SU-DHL-6 (cell line): Measurements from ENCODE around the gene AKR1D1.
"Not testable (repeated sequence)": the region's sequence is repeated elsewhere in the genome, so short reads cannot be mapped to it uniquely, and the experiment has no call there.

Source experiments
- H2AFZ ChIP-seq: fragments of 200-600 bp; sonication (generic); 2 replicates; pipeline ENCODE4 v1.6.1; 2014; ENCODE audit warnings: low read depth, mild to moderate bottlenecking, moderate library complexity, mixed read lengths, antibody characterized with exemption, low read length; ENCODE audit not compliant: severe bottlenecking
- H3F3A ChIP-seq: fragments of 200-600 bp; shearing (Covaris generic); 2 replicates; pipeline ENCODE4 v1.6.0; 2016; ENCODE audit warnings: antibody characterized with exemption, mild to moderate bottlenecking; ENCODE audit not compliant: insufficient read depth
- H3K27ac ChIP-seq: fragments of 200-600 bp; sonication (generic); 2 replicates; pipeline ENCODE4 v1.5.1; 2016; ENCODE audit warnings: low read depth, mild to moderate bottlenecking, low read length, moderate library complexity, mixed read lengths
- H3K27me3 ChIP-seq: fragments of 200-600 bp; sonication (generic), shearing (Covaris generic); 2 replicates; pipeline ENCODE4 v1.6.0; 2014; ENCODE audit warnings: mild to moderate bottlenecking, low read length
- H3K36me3 ChIP-seq: fragments of 200-600 bp; sonication (generic); 2 replicates; pipeline ENCODE4 v1.6.1; 2014; ENCODE audit warnings: mild to moderate bottlenecking, low read length, mixed read lengths
- H3K4me2 ChIP-seq: fragments of 300-600, 200-600 bp; shearing (Covaris generic), sonication (generic); 2 replicates; pipeline ENCODE4 v1.6.0; 2014; ENCODE audit warnings: low read length, low read depth, mild to moderate bottlenecking; ENCODE audit not compliant: poor library complexity, severe bottlenecking
- H3K4me3 ChIP-seq: fragments of 200-600 bp; sonication (generic); 2 replicates; pipeline ENCODE4 v1.5.1; 2014; ENCODE audit warnings: antibody characterized with exemption, low read length, mild to moderate bottlenecking, mixed read lengths; ENCODE audit not compliant: insufficient read depth, poor library complexity, severe bottlenecking
- H3K79me2 ChIP-seq: fragments of 200-600 bp; sonication (generic); 2 replicates; pipeline ENCODE4 v1.6.1; 2014; ENCODE audit warnings: mild to moderate bottlenecking, low read length, moderate library complexity; ENCODE audit not compliant: insufficient read depth
- H3K9ac ChIP-seq: fragments of 200-600 bp; sonication (generic); 2 replicates; pipeline ENCODE4 v1.7.0; 2014; ENCODE audit warnings: mild to moderate bottlenecking, low read length
- H3K9me2 ChIP-seq: fragments of 200-600 bp; sonication (generic); replicated peaks from 2 replicates; pipeline ENCODE4 v1.6.1; 2014; ENCODE audit warnings: low read length; ENCODE audit not compliant: insufficient read depth
- H3K9me3 ChIP-seq: fragments of 200-600 bp; sonication (generic); 2 replicates; pipeline ENCODE4 v1.6.1; 2014; ENCODE audit warnings: low read length, mixed read lengths; ENCODE audit not compliant: insufficient read depth
- H4K20me1 ChIP-seq: fragments of 200-600 bp; sonication (generic); 2 replicates; pipeline ENCODE4 v1.6.1; 2014; ENCODE audit warnings: low read depth, mild to moderate bottlenecking, antibody characterized with exemption, low read length, moderate library complexity, mixed read lengths
- EZH2phosphoT487 ChIP-seq: fragments of 200-600 bp; sonication (generic), shearing (Covaris generic); conservative IDR thresholded peaks from 2 replicates; pipeline ENCODE4 v1.6.1; 2018; ENCODE audit warnings: mild to moderate bottlenecking, antibody characterized with exemption, low read length, moderate library complexity, mixed read lengths
- TF ChIP-seq, protein P1 (sequence below): fragments of 200-600 bp; sonication (generic); IDR thresholded peaks from one replicate; pipeline ENCODE4 v1.5.1; 2017; ENCODE audit warnings: antibody characterized with exemption, mild to moderate bottlenecking, low read length, moderate library complexity; ENCODE audit not compliant: insufficient read depth, poor library complexity, severe bottlenecking

The AKR1D1 gene

DNA sequence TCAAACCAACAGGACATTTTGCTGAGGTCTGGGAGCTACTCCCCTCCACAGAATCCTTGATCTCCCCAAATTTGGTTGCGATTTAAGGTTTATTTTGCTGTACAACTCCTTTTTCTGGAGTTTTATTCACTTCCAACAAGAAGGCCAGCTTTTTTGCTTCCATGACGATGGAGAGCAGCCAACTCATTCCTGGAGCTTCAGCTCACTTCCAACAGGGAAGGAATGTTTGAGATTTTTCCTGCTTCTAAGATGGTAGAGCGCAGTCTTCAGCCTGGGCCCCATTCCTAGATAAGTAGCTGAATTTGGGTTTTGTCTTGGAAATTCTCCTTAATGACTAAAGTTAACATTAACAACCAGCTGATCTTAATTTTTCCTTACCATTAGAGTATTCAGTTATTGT lies 43.5 kb upstream of the AKR1D1 start:
- Histone ChIP-seq H3F3A (no peaks in the 10 kb centered on the region), H3K27ac (no peak overlapping the region), H4K20me1 (no peaks in the 10 kb centered on the region), H3K4me2 (no peak overlapping the region), H3K4me3 (no peak overlapping the region), H3K9ac (no peak overlapping the region), H3K9me3 (no peaks in the 10 kb centered on the region; the same call in 1 of the 2 replicates), H3K79me2 (no peaks in the 10 kb centered on the region), H3K36me3 (no peaks in the 10 kb centered on the region), H2AFZ (no peak overlapping the region), H3K9me2 (no peaks in the 10 kb centered on the region), H3K27me3 (no peaks in the 10 kb centered on the region)
- TF ChIP-seq, protein P1, sequence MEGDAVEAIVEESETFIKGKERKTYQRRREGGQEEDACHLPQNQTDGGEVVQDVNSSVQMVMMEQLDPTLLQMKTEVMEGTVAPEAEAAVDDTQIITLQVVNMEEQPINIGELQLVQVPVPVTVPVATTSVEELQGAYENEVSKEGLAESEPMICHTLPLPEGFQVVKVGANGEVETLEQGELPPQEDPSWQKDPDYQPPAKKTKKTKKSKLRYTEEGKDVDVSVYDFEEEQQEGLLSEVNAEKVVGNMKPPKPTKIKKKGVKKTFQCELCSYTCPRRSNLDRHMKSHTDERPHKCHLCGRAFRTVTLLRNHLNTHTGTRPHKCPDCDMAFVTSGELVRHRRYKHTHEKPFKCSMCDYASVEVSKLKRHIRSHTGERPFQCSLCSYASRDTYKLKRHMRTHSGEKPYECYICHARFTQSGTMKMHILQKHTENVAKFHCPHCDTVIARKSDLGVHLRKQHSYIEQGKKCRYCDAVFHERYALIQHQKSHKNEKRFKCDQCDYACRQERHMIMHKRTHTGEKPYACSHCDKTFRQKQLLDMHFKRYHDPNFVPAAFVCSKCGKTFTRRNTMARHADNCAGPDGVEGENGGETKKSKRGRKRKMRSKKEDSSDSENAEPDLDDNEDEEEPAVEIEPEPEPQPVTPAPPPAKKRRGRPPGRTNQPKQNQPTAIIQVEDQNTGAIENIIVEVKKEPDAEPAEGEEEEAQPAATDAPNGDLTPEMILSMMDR, result no peak
- no peak for TF ChIP-seq EZH2phosphoT487

DNA sequence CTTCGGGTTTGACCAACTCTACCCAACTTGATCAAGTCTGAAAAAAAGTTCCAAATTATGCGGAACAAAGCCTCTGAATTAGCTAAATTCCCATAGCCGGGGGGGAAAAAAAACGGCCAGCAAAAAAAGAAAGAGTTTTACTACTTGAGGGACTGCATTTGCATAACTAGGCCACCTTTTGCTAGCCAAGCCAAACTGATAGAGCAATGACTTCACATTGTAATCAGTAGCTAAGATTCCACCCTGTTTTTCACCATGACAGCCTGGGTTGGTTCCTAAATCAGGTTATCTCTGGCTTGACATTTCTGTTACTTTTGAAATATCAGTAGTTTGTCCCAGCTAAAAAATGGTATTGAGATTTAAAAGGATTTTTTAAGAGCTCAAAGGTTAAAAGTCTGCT lies 43.0 kb upstream of the AKR1D1 start:
- H3K27me3 ChIP-seq, result no peaks in the 10 kb centered on the region
- no peaks in the 10 kb centered on the region for H3F3A ChIP-seq
- no peak overlapping the region for H2AFZ ChIP-seq
- H3K9me2 ChIP-seq, result no peaks in the 10 kb centered on the region
- H3K9me3 ChIP-seq, result no peaks in the 10 kb centered on the region; the same call in 1 of the 2 replicates
- H3K79me2 ChIP-seq, result no peaks in the 10 kb centered on the region
- H3K27ac ChIP-seq, result no peak overlapping the region
- H3K9ac ChIP-seq, result no peak overlapping the region
- H3K4me3 ChIP-seq, result no peak overlapping the region
- H4K20me1 ChIP-seq, result no peaks in the 10 kb centered on the region
- TF ChIP-seq, protein P1, result no peak
- no peak for TF ChIP-seq EZH2phosphoT487
- no peak overlapping the region for H3K4me2 ChIP-seq
- H3K36me3 ChIP-seq, result no peaks in the 10 kb centered on the region

DNA sequence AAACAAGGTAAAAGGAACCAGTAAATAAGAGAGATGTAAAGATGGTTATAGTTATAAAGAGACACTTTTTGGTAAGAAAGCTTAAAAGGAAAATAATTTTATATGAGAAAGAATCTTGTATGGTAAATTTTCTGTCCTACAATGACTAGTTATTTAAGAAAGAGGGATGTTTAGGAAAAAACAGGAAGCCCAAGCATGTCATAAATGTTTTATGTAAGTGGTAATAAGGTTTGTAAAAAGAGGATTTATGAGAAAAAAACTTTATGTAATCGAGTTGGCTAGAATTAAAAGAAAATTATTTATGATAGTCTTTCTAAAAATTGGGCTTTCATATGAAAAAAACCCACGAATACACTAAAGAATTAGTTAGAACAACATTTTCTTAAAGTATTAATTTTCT lies 40.1 kb upstream of the AKR1D1 start:
- Histone ChIP-seq H3K9ac (no peak overlapping the region), H3K9me3 (no peaks in the 10 kb centered on the region; the same call in 1 of the 2 replicates), H2AFZ (no peak overlapping the region), H4K20me1 (no peaks in the 10 kb centered on the region), H3K9me2 (no peaks in the 10 kb centered on the region), H3F3A (no peaks in the 10 kb centered on the region), H3K36me3 (no peaks in the 10 kb centered on the region), H3K4me3 (no peak overlapping the region), H3K79me2 (no peaks in the 10 kb centered on the region), H3K4me2 (no peak overlapping the region), H3K27ac (no peak overlapping the region), H3K27me3 (no peaks in the 10 kb centered on the region)
- TF ChIP-seq EZH2phosphoT487, result no peak
- TF ChIP-seq, protein P1, result no peak

DNA sequence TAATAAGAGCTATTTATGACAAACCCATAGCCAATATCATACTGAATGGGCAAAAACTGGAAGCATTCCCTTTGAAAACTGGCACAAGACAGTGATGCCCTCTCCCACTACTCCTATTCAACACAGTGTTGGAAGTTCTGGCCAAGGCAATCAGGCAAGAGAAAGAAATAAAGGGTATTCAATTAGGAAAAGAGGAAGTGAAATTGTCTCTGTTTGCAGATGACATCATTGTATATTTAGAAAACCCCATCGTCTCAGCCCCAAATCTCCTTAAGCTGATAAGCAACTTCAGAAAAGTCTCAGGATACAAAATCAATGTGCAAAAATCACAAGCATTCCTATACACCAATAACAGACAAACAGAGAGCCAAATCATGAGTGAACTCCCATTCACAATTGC lies 36.2 kb upstream of the AKR1D1 start:
- not testable (repeated sequence) for H3K4me3 ChIP-seq, H3K9ac ChIP-seq, H3K9me3 ChIP-seq, H3F3A ChIP-seq, H3K36me3 ChIP-seq, H3K27ac ChIP-seq, H2AFZ ChIP-seq, H3K79me2 ChIP-seq, H3K9me2 ChIP-seq, H4K20me1 ChIP-seq, H3K27me3 ChIP-seq, H3K4me2 ChIP-seq
